Ammon's horn (tissue), 1 donor: Measurements from ENCODE around the gene IFT122.
A peak's percentile ranks its signal among the peaks of the same experiment; 100 is the strongest.

ENCODE experiments used
- DNase-seq: peaks from one replicate; pipeline ENCODE4 v3.0.0-alpha.2; 2016; ENCODE audit warnings: low spot score

The IFT122 gene

GRCh38 chr3:129441215-129441614, 1.2 kb downstream of the IFT122 start:
- no peak for DNase-seq

GRCh38 chr3:129441782-129442181, 1.8 kb downstream of the IFT122 start:
- DNase-seq = peak; percentile 82

- no peak for DNase-seq
Observed at GRCh38 chr3:129442486-129442885, 2.5 kb downstream of the IFT122 start.

- no peak for DNase-seq
Observed at GRCh38 chr3:129442947-129443346, 2.9 kb downstream of the IFT122 start.

GRCh38 chr3:129445471-129445870, 5.4 kb downstream of the IFT122 start:
- DNase-seq = no peak

GRCh38 chr3:129446926-129447325, 6.9 kb downstream of the IFT122 start:
- DNase-seq = no peak

- no peak for DNase-seq
Observed at GRCh38 chr3:129448186-129448895, 8.3 kb downstream of the IFT122 start.

- DNase-seq = no peak
Observed at GRCh38 chr3:129449279-129450115, 9.5 kb downstream of the IFT122 start.

GRCh38 chr3:129453732-129454131, 13.7 kb downstream of the IFT122 start:
- DNase-seq = no peak

GRCh38 chr3:129460155-129460554, 20.1 kb downstream of the IFT122 start:
- DNase-seq = no peak

GRCh38 chr3:129460572-129460971, 20.5 kb downstream of the IFT122 start:
- DNase-seq = no peak

- no peak for DNase-seq
Observed at GRCh38 chr3:129461022-129461421, 21.0 kb downstream of the IFT122 start.

- DNase-seq = peak; percentile 61
Observed at GRCh38 chr3:129461461-129462146, 21.6 kb downstream of the IFT122 start.

- no peak for DNase-seq
Observed at GRCh38 chr3:129462361-129462968, 22.4 kb downstream of the IFT122 start.

GRCh38 chr3:129463094-129463493, 23.1 kb downstream of the IFT122 start:
- DNase-seq = no peak

GRCh38 chr3:129463716-129464115, 23.7 kb downstream of the IFT122 start:
- DNase-seq = peak; percentile 43

- DNase-seq = no peak
Observed at GRCh38 chr3:129467932-129468331, 27.9 kb downstream of the IFT122 start.

- DNase-seq = no peak
Observed at GRCh38 chr3:129469026-129469425, 29.0 kb downstream of the IFT122 start.

- DNase-seq = no peak
Observed at GRCh38 chr3:129470861-129471260, 30.8 kb downstream of the IFT122 start.

GRCh38 chr3:129473067-129473768, 33.2 kb downstream of the IFT122 start:
- DNase-seq = no peak

GRCh38 chr3:129473769-129474152, 33.7 kb downstream of the IFT122 start:
- DNase-seq = no peak
